Erythroblast (primary cell): ENCODE measurements around the gene NUP107.

ENCODE experiments used
- DNase-seq, 2 experiments: peaks; one replicate each; lab custom pipeline; 2025; lab: John Stamatoyannopoulos, UW
- GATA1 ChIP-seq: IDR thresholded peaks from 2 replicates; pipeline ENCODE4 v1.6.1; 2011; ENCODE audit warnings: low read depth, mild to moderate bottlenecking, control low read depth, low read length, moderate library complexity
- POLR2A ChIP-seq: IDR thresholded peaks from 2 replicates; pipeline ENCODE4 v1.6.1; 2011; ENCODE audit warnings: mild to moderate bottlenecking, low read length

NUP107 gene

GRCh38 chr12:68772714-68773113 lies 85.9 kb downstream of the NUP107 start:
- DNase-seq = no peak
- TF ChIP-seq GATA1 (no peak), POLR2A (no peak)

GRCh38 chr12:68773582-68773981 lies 86.8 kb downstream of the NUP107 start:
- no peak for TF ChIP-seq POLR2A
- no peak for TF ChIP-seq GATA1
- DNase-seq = no peak

GRCh38 chr12:68775121-68775630 lies 88.4 kb downstream of the NUP107 start:
- no peak for DNase-seq
- TF ChIP-seq GATA1 = no peak
- no peak for TF ChIP-seq POLR2A

GRCh38 chr12:68776976-68777610 lies 90.3 kb downstream of the NUP107 start:
- no peak for DNase-seq
- no peak for TF ChIP-seq POLR2A

- DNase-seq = no peak
- TF ChIP-seq GATA1 (no peak), POLR2A (no peak)
Observed at GRCh38 chr12:68779280-68779679, 92.5 kb downstream of the NUP107 start.

GRCh38 chr12:68780731-68781130 lies 94.0 kb downstream of the NUP107 start:
- TF ChIP-seq POLR2A (no peak), GATA1 (no peak)
- DNase-seq = no peak

GRCh38 chr12:68781728-68782127 lies 95.0 kb downstream of the NUP107 start:
- no peak for TF ChIP-seq POLR2A
- DNase-seq = no peak

GRCh38 chr12:68784015-68784414 lies 97.2 kb downstream of the NUP107 start:
- TF ChIP-seq GATA1 = no peak
- TF ChIP-seq POLR2A = no peak
- no peak for DNase-seq

GRCh38 chr12:68785358-68785757 lies 98.6 kb downstream of the NUP107 start:
- TF ChIP-seq POLR2A (no peak), GATA1 (no peak)
- no peak for DNase-seq

- DNase-seq = no peak
- TF ChIP-seq POLR2A (no peak), GATA1 (no peak)
Observed at GRCh38 chr12:68785823-68786222, 99.0 kb downstream of the NUP107 start.

GRCh38 chr12:68786929-68787328 lies 100.2 kb downstream of the NUP107 start:
- DNase-seq = peak; percentile 22 to 26
- TF ChIP-seq POLR2A = no peak
- no peak for TF ChIP-seq GATA1

GRCh38 chr12:68788554-68789143 lies 101.9 kb downstream of the NUP107 start:
- TF ChIP-seq GATA1 (no peak), POLR2A (no peak)
- DNase-seq = no peak

- DNase-seq = no peak
- TF ChIP-seq GATA1 (no peak), POLR2A (no peak)
Observed at GRCh38 chr12:68789144-68789878, 102.5 kb downstream of the NUP107 start.
